ENCODE results near the gene TBX2.
"Not testable (repeated sequence)": the region's sequence is repeated elsewhere in the genome, so short reads cannot be mapped to it uniquely, and the experiment has no call there.

TBX2 gene

GRCh38 chr17:61442136-61442775 lies 42.6 kb downstream of the TBX2 start:
- H3K4me3 ChIP-seq (ENCODE audit: low read length in 2 of 2): no peak overlapping the region
- no peaks in the 10 kb centered on the region for H3K36me3 ChIP-seq (ENCODE audit: control insufficient read depth in 2 of 2, insufficient read depth in 2 of 2, low read length in 2 of 2)
- H3K27me3 ChIP-seq (ENCODE audit: control insufficient read depth in 1 of 2, insufficient read depth in 2 of 2, low read length in 2 of 2): peaks cover 14 to 18% of the 10 kb centered on the region in 2 donors
- H3K9ac ChIP-seq (ENCODE audit: low read length in 2 of 2): no peak overlapping the region
- H3K4me1 ChIP-seq (ENCODE audit: control insufficient read depth, insufficient read depth, low read length): no peaks in the 10 kb centered on the region
- peaks cover 5 to 6% of the 10 kb centered on the region in 2 donors for H3K9me3 ChIP-seq (ENCODE audit: control insufficient read depth in 2 of 2, low read length in 2 of 2)
- H3K27ac ChIP-seq (ENCODE audit: low read length): no peak overlapping the region

DNA sequence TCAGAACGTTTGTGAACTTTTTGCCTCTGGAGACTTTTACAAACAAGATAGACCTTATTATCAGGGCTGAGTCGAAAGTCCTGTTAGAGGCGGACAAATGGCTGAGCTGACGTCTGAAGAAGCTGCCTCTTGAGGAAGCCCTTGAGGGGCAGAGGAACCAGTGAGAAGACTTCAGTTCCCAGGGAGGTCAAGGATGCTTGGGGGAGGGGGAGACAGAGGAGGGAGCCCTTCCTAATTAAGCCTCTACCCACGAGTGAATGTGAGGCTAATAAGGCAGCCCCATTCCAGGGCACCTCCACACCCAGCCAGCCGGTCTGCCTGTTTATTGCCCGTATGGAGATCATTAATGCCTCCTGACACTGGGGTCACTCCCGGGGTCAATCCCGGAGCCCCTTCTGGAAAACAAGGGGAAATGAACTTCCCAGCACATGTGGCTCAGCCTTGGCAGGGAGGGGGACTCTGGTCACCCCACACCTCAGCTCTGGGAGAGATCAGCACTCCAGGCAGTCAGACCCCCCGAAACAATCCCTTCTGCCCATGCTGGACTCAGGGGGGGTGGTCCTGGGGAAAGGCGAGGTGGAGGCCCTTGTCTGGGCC lies 43.3 kb downstream of the TBX2 start:
- peaks cover 2 to 3% of the 10 kb centered on the region in 2 donors for H3K9me3 ChIP-seq (ENCODE audit: control insufficient read depth in 2 of 2, low read length in 2 of 2)
- no peaks in the 10 kb centered on the region for H3K4me1 ChIP-seq (ENCODE audit: control insufficient read depth, insufficient read depth, low read length)
- no peaks in the 10 kb centered on the region for H3K36me3 ChIP-seq (ENCODE audit: control insufficient read depth in 2 of 2, insufficient read depth in 2 of 2, low read length in 2 of 2)
- H3K27ac ChIP-seq (ENCODE audit: low read length): no peak overlapping the region
- H3K4me3 ChIP-seq (ENCODE audit: low read length in 2 of 2): no peak overlapping the region
- peaks cover 15 to 20% of the 10 kb centered on the region in 2 donors for H3K27me3 ChIP-seq (ENCODE audit: control insufficient read depth in 1 of 2, insufficient read depth in 2 of 2, low read length in 2 of 2)
- no peak overlapping the region for H3K9ac ChIP-seq (ENCODE audit: low read length in 2 of 2)

GRCh38 chr17:61443475-61443882 lies 43.8 kb downstream of the TBX2 start:
- Histone ChIP-seq H3K36me3 (ENCODE audit: control insufficient read depth in 2 of 2, insufficient read depth in 2 of 2, low read length in 2 of 2) (no peaks in the 10 kb centered on the region), H3K4me1 (ENCODE audit: control insufficient read depth, insufficient read depth, low read length) (no peaks in the 10 kb centered on the region), H3K27me3 (ENCODE audit: control insufficient read depth in 1 of 2, insufficient read depth in 2 of 2, low read length in 2 of 2) (peaks cover 19 to 20% of the 10 kb centered on the region in 2 donors), H3K9me3 (ENCODE audit: control insufficient read depth in 2 of 2, low read length in 2 of 2) (no peaks in the 10 kb centered on the region), H3K27ac (ENCODE audit: low read length) (no peak overlapping the region), H3K9ac (ENCODE audit: low read length in 2 of 2) (no peak overlapping the region), H3K4me3 (ENCODE audit: low read length in 2 of 2) (no peak overlapping the region)

GRCh38 chr17:61444075-61444474 lies 44.4 kb downstream of the TBX2 start:
- Histone ChIP-seq H3K9ac (ENCODE audit: low read length in 2 of 2) (no peak overlapping the region), H3K9me3 (ENCODE audit: control insufficient read depth in 2 of 2, low read length in 2 of 2) (no peaks in the 10 kb centered on the region), H3K4me1 (ENCODE audit: control insufficient read depth, insufficient read depth, low read length) (no peaks in the 10 kb centered on the region), H3K27me3 (ENCODE audit: control insufficient read depth in 1 of 2, insufficient read depth in 2 of 2, low read length in 2 of 2) (peaks cover 19 to 20% of the 10 kb centered on the region in 2 donors), H3K27ac (ENCODE audit: low read length) (no peak overlapping the region), H3K4me3 (ENCODE audit: low read length in 2 of 2) (no peak overlapping the region), H3K36me3 (ENCODE audit: control insufficient read depth in 2 of 2, insufficient read depth in 2 of 2, low read length in 2 of 2) (no peaks in the 10 kb centered on the region)

DNA sequence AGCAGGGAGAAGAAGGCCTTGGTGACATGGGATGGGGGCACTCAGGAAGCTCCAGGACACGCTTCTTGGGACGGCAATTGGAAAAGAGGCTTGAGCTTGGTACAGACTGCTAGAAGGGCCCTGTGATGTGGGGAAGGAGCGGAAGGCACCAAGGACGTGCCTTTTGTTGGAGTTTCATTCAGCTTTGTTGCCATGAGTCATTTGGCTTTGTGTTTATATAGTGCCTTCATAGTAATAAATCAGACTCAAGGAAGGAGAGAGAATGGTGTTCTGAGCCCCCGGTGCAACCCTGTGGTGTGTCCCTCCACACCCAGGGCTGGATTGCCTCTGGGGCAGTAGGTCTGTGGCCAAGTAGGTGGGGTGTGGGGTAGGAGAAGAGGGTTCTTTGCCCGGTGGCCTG lies 45.2 kb downstream of the TBX2 start:
- no peaks in the 10 kb centered on the region for H3K9me3 ChIP-seq (ENCODE audit: control insufficient read depth in 2 of 2, low read length in 2 of 2)
- H3K27ac ChIP-seq (ENCODE audit: low read length): no peak overlapping the region
- no peak overlapping the region for H3K9ac ChIP-seq (ENCODE audit: low read length in 2 of 2)
- H3K4me1 ChIP-seq (ENCODE audit: control insufficient read depth, insufficient read depth, low read length): no peaks in the 10 kb centered on the region
- H3K27me3 ChIP-seq (ENCODE audit: control insufficient read depth in 1 of 2, insufficient read depth in 2 of 2, low read length in 2 of 2): peaks cover 20 to 23% of the 10 kb centered on the region in 2 donors
- no peak overlapping the region for H3K4me3 ChIP-seq (ENCODE audit: low read length in 2 of 2)
- H3K36me3 ChIP-seq (ENCODE audit: control insufficient read depth in 2 of 2, insufficient read depth in 2 of 2, low read length in 2 of 2): no peaks in the 10 kb centered on the region

- Histone ChIP-seq H3K27ac (ENCODE audit: low read length) (no peak overlapping the region), H3K36me3 (ENCODE audit: control insufficient read depth in 2 of 2, insufficient read depth in 2 of 2, low read length in 2 of 2) (no peaks in the 10 kb centered on the region), H3K9ac (ENCODE audit: low read length in 2 of 2) (no peak overlapping the region), H3K27me3 (ENCODE audit: control insufficient read depth in 1 of 2, insufficient read depth in 2 of 2, low read length in 2 of 2) (peaks cover 40 to 42% of the 10 kb centered on the region in 2 donors), H3K4me1 (ENCODE audit: control insufficient read depth, insufficient read depth, low read length) (peaks cover 12% of the 10 kb centered on the region), H3K9me3 (ENCODE audit: control insufficient read depth in 2 of 2, low read length in 2 of 2) (no peaks in the 10 kb centered on the region), H3K4me3 (ENCODE audit: low read length in 2 of 2) (no peak overlapping the region)
These were observed 47.7 kb downstream of the TBX2 start for GRCh38 chr17:61447358-61447757.

DNA sequence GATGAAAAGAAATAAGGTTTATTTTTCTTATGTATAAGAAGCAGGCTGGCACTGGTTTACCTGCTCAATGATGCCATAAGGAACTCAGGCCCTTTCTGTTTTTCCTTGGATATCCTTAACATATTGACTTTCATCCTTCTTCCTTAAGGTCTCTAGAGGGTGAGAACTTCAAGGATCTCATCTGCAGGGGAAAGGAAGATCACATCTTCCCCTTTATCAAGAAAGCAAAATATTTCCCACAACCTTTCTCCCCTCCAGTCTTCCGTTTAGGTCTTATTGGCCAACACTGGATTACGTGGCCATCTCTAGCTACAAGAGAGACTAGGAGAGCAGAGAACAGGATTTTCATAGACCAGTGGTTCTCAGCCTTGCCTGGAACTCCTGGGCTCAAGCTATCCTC lies 48.4 kb downstream of the TBX2 start:
- Histone ChIP-seq H3K36me3 (ENCODE audit: control insufficient read depth in 2 of 2, insufficient read depth in 2 of 2, low read length in 2 of 2) (no peaks in the 10 kb centered on the region), H3K27me3 (ENCODE audit: control insufficient read depth in 1 of 2, insufficient read depth in 2 of 2, low read length in 2 of 2) (peaks cover 44 to 46% of the 10 kb centered on the region in 2 donors), H3K9ac (ENCODE audit: low read length in 2 of 2) (no peak overlapping the region), H3K4me3 (ENCODE audit: low read length in 2 of 2) (no peak overlapping the region), H3K27ac (ENCODE audit: low read length) (no peak overlapping the region), H3K4me1 (ENCODE audit: control insufficient read depth, insufficient read depth, low read length) (peaks cover 13% of the 10 kb centered on the region), H3K9me3 (ENCODE audit: control insufficient read depth in 2 of 2, low read length in 2 of 2) (no peaks in the 10 kb centered on the region)

DNA sequence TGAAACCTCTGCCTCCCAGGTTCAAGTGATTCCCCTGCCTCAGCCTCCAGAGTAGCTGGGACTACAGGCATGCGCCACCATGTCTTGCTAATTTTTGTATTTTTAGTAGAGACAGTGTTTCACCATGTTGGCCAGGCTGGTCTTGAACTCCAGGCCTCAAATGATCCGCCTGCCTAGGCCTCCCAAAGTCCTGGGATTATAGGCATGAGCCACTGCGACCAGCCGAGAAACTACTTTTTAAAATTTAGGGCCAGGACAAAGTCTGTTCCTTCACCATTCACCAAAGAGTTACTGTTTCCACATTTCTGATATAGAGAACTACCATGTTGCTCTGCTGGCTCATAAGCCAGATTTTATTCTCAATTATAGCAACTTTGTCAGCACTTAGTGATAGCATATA lies 49.5 kb downstream of the TBX2 start:
- H3K9ac ChIP-seq (ENCODE audit: low read length in 2 of 2); H3K36me3 ChIP-seq (ENCODE audit: control insufficient read depth in 2 of 2, insufficient read depth in 2 of 2, low read length in 2 of 2); H3K27ac ChIP-seq (ENCODE audit: low read length); H3K4me3 ChIP-seq (ENCODE audit: low read length in 2 of 2); H3K9me3 ChIP-seq (ENCODE audit: control insufficient read depth in 2 of 2, low read length in 2 of 2): not testable (repeated sequence)
- Histone ChIP-seq H3K4me1 (ENCODE audit: control insufficient read depth, insufficient read depth, low read length) (peaks cover 13% of the 10 kb centered on the region), H3K27me3 (ENCODE audit: control insufficient read depth in 1 of 2, insufficient read depth in 2 of 2, low read length in 2 of 2) (peaks cover 50 to 52% of the 10 kb centered on the region in 2 donors)

DNA sequence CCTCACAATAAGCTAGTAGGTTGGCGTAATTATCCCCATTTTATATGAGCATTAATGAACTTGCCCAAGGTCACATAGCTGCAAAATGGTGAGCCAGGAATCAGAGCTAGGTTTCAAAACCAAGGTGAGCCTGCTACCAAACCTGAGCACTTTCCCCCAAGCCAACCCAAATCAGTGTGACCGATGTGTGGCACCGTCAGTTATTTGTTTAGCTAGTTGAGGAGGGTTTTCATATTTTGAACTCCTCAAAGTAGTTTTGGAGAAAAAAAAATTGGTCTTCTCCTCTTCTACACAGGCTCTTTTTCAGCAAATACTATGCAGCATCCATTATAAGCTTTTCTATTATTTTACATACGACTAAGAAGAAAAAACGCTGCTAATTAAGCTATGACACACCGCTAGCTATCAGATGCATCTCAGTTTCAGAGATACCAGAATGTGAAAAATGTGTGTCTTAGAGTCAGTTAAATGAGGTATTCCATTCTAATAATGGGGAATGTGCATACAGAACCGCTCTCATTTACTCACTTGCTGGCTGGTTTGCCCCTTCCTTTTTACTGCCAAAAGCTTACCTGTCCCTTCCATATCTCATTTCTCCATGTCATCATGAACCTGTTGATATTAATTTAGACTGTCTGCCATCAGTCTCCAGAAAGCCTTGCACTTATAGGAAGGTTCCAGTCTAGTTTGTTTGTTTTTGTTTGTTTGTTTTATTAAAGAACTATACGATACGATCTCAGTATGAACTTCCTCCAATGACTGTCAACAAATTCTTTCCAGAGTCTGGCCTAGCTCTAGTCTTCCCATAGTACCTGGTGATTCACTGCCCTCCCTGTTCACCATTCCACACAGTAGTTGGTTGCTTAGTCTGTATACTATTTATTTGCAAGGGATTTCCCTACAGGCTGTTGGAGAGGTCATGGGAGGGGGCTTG lies 50.3 kb downstream of the TBX2 start:
- Histone ChIP-seq H3K9me3 (ENCODE audit: control insufficient read depth in 2 of 2, low read length in 2 of 2) (no peaks in the 10 kb centered on the region), H3K9ac (ENCODE audit: low read length in 2 of 2) (no peak overlapping the region), H3K36me3 (ENCODE audit: control insufficient read depth in 2 of 2, insufficient read depth in 2 of 2, low read length in 2 of 2) (no peaks in the 10 kb centered on the region), H3K27me3 (ENCODE audit: control insufficient read depth in 1 of 2, insufficient read depth in 2 of 2, low read length in 2 of 2) (peaks cover 51 to 61% of the 10 kb centered on the region in 2 donors), H3K27ac (ENCODE audit: low read length) (no peak overlapping the region), H3K4me3 (ENCODE audit: low read length in 2 of 2) (no peak overlapping the region), H3K4me1 (ENCODE audit: control insufficient read depth, insufficient read depth, low read length) (peaks cover 13% of the 10 kb centered on the region)

DNA sequence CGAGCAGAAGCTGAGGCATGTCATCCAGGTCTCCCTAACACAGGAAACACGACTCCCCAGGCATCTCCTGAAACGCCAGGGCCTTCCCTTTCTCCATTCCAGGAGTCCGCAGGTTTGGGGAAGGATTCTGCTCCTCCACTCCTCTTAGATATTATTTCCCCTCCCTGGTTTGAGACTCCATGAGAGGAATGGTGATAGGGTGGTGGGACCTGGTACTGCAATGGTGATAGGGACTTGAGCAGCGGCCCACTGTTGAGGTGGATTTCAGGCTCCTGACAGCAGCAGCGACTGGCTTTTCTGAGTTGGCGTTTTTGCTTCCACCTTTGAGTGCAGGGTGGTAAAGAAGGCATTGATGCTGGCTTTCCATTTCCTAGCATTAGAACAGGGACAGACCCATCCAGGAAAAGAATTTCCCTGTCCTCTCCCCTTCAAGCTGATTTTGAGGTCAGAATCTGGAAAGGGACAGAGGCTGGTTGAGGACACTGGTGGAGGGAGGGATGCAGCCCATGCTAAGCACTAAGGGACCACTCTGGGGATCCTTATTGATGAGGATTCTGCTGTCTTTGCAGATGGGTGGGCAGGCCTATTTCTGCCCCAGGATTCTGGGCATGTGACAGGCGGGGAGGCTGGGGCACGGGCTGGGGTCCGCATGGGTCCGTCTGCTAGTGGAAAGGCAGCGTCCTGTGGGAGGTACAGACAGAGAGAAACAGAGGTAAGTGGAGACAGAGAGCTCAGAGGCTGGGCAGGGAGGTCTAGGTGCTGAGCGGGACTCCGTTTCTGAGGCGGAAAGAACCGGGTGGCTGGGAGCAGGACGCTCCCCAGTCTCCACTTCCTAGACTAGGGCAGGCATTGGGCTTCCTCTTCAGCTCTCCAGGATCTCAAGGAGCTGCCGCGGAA lies 51.2 kb downstream of the TBX2 start:
- Histone ChIP-seq H3K4me3 (ENCODE audit: low read length in 2 of 2) (no peak overlapping the region), H3K4me1 (ENCODE audit: control insufficient read depth, insufficient read depth, low read length) (peaks cover 13% of the 10 kb centered on the region), H3K27me3 (ENCODE audit: control insufficient read depth in 1 of 2, insufficient read depth in 2 of 2, low read length in 2 of 2) (peaks cover 58 to 70% of the 10 kb centered on the region in 2 donors), H3K9ac (ENCODE audit: low read length in 2 of 2) (no peak overlapping the region), H3K27ac (ENCODE audit: low read length) (no peak overlapping the region), H3K9me3 (ENCODE audit: control insufficient read depth in 2 of 2, low read length in 2 of 2) (no peaks in the 10 kb centered on the region), H3K36me3 (ENCODE audit: control insufficient read depth in 2 of 2, insufficient read depth in 2 of 2, low read length in 2 of 2) (no peaks in the 10 kb centered on the region)

All from stomach smooth muscle (tissue), 2 donors.